ENCODE results near the gene LUZP1.

DNA sequence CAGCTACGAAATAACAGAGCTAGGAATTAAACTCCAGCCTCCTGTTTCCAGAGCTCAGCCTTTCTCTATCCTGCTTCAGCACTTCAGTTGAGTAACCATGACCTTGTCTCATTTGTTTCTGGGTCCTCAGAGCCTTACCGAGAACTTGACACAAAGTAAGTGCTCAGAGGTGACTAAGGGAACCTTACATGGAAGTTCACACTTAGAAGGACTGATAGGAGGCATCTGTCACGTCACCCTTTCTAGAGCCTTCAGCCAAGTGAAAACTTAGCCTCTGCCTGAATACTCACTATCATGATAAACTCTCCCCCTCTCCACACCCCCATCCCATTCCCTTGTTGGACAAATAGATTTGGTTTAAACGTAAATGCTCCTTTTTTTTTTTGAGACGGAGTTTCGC, 9.8 kb upstream of the LUZP1 start:
- TF ChIP-seq SUZ12 (IDR thresholded peaks at IDR 0.05; ENCODE audit: extremely low read depth, insufficient read depth, insufficient read length), result no peak
- no peak for TF ChIP-seq ZNF274 (IDR thresholded peaks at IDR 0.05; ENCODE audit: low read depth, low read length)
- no peak for TF ChIP-seq YY1 (IDR thresholded peaks at IDR 0.05; ENCODE audit: insufficient read depth, insufficient read length)
